IMR-90 (cell line): Measurements from ENCODE around the gene RAC3. TPM values are rescaled to one million over a fixed set of nuclear protein-coding genes. Genes with fewer than 3 reads are reported as not detected.
A peak's percentile ranks its signal among the peaks of the same experiment; 100 is the strongest.

Experiments
- ATAC-seq: fragments of 200-7000 bp; cut with Tn5 transposase; 2 replicates; pipeline ENCODE4 v1.9.1; 2020; ENCODE audit warnings: low read depth, mild to moderate bottlenecking, moderate library complexity
- BruUV-seq: library from RNA; stranded (reverse); fragments of 400-500 nt; replicated peaks from 2 replicates; lab custom pipeline; 2021; lab: Mats Ljungman, UMichigan
- CTCF ChIA-PET: fragments of 300-600 bp; formaldehyde crosslinking; extraction: SDS; loops from one replicate; lab custom pipeline; 2021; ENCODE audit warnings: antibody characterized with exemption; lab: Yijun Ruan, JAX
- POLR2A ChIA-PET: fragments of 300-600 bp; sonication (Branson Sonifier 250); formaldehyde crosslinking; loops from one replicate; lab custom pipeline; 2022; ENCODE audit warnings: antibody characterized with exemption; ENCODE audit not compliant: unreplicated experiment; lab: Charles Lee
- DNase-seq: peaks from one replicate; pipeline ENCODE4 v3.0.0; 2013
- H2AFZ ChIP-seq: replicated peaks from 2 replicates; pipeline ENCODE3; 2013; ENCODE audit warnings: low read length, mild to moderate bottlenecking; ENCODE audit not compliant: poor library complexity
- H2AK5ac ChIP-seq: 2 replicates; pipeline ENCODE4 v1.6.1; 2013; ENCODE audit warnings: low read depth, low read length, inconsistent platforms
- H2AK9ac ChIP-seq: replicated peaks from 2 replicates; pipeline ENCODE3; 2013; ENCODE audit warnings: mild to moderate bottlenecking, low read depth, low read length, moderate library complexity; ENCODE audit not compliant: poor library complexity
- H2BK120ac ChIP-seq: 2 replicates; pipeline ENCODE4 v1.6.1; 2013; ENCODE audit warnings: low read depth, low read length, inconsistent platforms
- H2BK15ac ChIP-seq: 3 replicates; pipeline ENCODE4 v1.6.1; 2013; ENCODE audit warnings: low read depth, low read length, inconsistent platforms
- H2BK20ac ChIP-seq: 2 replicates; pipeline ENCODE4 v1.6.1; 2013; ENCODE audit warnings: low read depth, mild to moderate bottlenecking, inconsistent platforms, low read length, moderate library complexity
- H2BK5ac ChIP-seq: 2 replicates; pipeline ENCODE4 v1.6.1; 2013; ENCODE audit warnings: mild to moderate bottlenecking, low read depth, low read length, inconsistent platforms; ENCODE audit not compliant: poor library complexity, severe bottlenecking
- H3K14ac ChIP-seq: replicated peaks from 2 replicates; pipeline ENCODE4 v1.6.1; 2013; ENCODE audit warnings: low read depth, low read length, inconsistent platforms
- H3K18ac ChIP-seq: 2 replicates; pipeline ENCODE4 v1.6.1; 2013; ENCODE audit warnings: low read depth, low read length, control low read depth
- H3K23ac ChIP-seq: 2 replicates; pipeline ENCODE4 v1.6.1; 2013; ENCODE audit warnings: low read depth, low read length, inconsistent platforms
- H3K27ac ChIP-seq: 2 replicates; pipeline ENCODE4 v1.5.1; 2013; ENCODE audit warnings: mild to moderate bottlenecking, control low read depth, low read length; ENCODE audit not compliant: insufficient read depth
- H3K27me3 ChIP-seq: 2 replicates; pipeline ENCODE4 v1.6.1; 2013; ENCODE audit warnings: low read length; ENCODE audit not compliant: control insufficient read depth, insufficient read depth
- H3K36me3 ChIP-seq: 2 replicates; pipeline ENCODE4 v1.6.1; 2013; ENCODE audit warnings: low read length, mixed read lengths; ENCODE audit not compliant: control insufficient read depth, insufficient read depth
- H3K4ac ChIP-seq: 2 replicates; pipeline ENCODE4 v1.6.1; 2013; ENCODE audit warnings: low read depth, low read length, inconsistent platforms
- H3K4me1 ChIP-seq: 2 replicates; pipeline ENCODE4 v1.6.1; 2013; ENCODE audit warnings: low read length, mixed read lengths; ENCODE audit not compliant: control insufficient read depth, insufficient read depth
- H3K4me2 ChIP-seq: 2 replicates; pipeline ENCODE4 v1.6.1; 2013; ENCODE audit warnings: low read depth, mild to moderate bottlenecking, control low read depth, low read length, moderate library complexity
- H3K4me3 ChIP-seq: 2 replicates; pipeline ENCODE4 v1.5.1; 2013; ENCODE audit warnings: low read depth, mild to moderate bottlenecking, control low read depth, low read length, moderate library complexity; ENCODE audit not compliant: insufficient read depth
- H3K56ac ChIP-seq: 2 replicates; pipeline ENCODE4 v1.6.1; 2013; ENCODE audit warnings: low read length, inconsistent platforms; ENCODE audit not compliant: insufficient read depth; ENCODE audit errors: extremely low read depth
- H3K79me1 ChIP-seq, 2 experiments: 2 replicates each; pipeline ENCODE4 v1.6.1; 2013; ENCODE audit warnings: low read length in 2 of 2, inconsistent platforms in 1 of 2, low read depth in 1 of 2
- H3K9ac ChIP-seq: 2 replicates; pipeline ENCODE4 v1.6.1; 2013; ENCODE audit warnings: low read depth, low read length, control low read depth
- H3K9me1 ChIP-seq: 2 replicates; pipeline ENCODE4 v1.6.1; 2013; ENCODE audit warnings: low read length, inconsistent platforms; ENCODE audit not compliant: insufficient read depth
- H3K9me3 ChIP-seq: 2 replicates; pipeline ENCODE4 v1.6.1; 2013; ENCODE audit warnings: low read length; ENCODE audit not compliant: control insufficient read depth, insufficient read depth
- H4K20me1 ChIP-seq: 2 replicates; pipeline ENCODE4 v1.6.1; 2013; ENCODE audit warnings: low read length, inconsistent platforms; ENCODE audit not compliant: insufficient read depth
- H4K5ac ChIP-seq: 2 replicates; pipeline ENCODE4 v1.6.1; 2013; ENCODE audit warnings: mild to moderate bottlenecking, low read depth, low read length, control low read depth
- H4K8ac ChIP-seq, 2 experiments: 2 replicates each; pipeline ENCODE4 v1.6.1; 2013; ENCODE audit warnings: low read depth in 2 of 2, low read length in 2 of 2, control low read depth in 1 of 2, inconsistent platforms in 1 of 2
- H4K91ac ChIP-seq: 2 replicates; pipeline ENCODE4 v1.6.1; 2013; ENCODE audit warnings: low read depth, low read length, inconsistent platforms; ENCODE audit not compliant: insufficient read depth
- BHLHE40 ChIP-seq: fragments of 150-350 bp; IDR thresholded peaks from 2 replicates; pipeline ENCODE4 v1.6.1; 2016; ENCODE audit warnings: mild to moderate bottlenecking, low read depth, low read length
- ELK1 ChIP-seq: fragments of 150-350 bp; IDR thresholded peaks from 2 replicates; pipeline ENCODE4 v1.6.1; 2016; ENCODE audit warnings: low read depth, mild to moderate bottlenecking, low read length, moderate library complexity, borderline replicate concordance
- FOS ChIP-seq: fragments of 150-350 bp; IDR thresholded peaks from 2 replicates; pipeline ENCODE4 v1.6.1; 2016; ENCODE audit warnings: low read depth, low read length
- MAFK ChIP-seq: IDR thresholded peaks from 2 replicates; pipeline ENCODE4 v1.6.1; 2012; ENCODE audit warnings: low read depth, low read length, improper control_type of control experiment
- MAZ ChIP-seq: IDR thresholded peaks from 2 replicates; pipeline ENCODE4 v1.6.1; 2012; ENCODE audit warnings: low read depth, mild to moderate bottlenecking, low read length, improper control_type of control experiment, moderate library complexity, borderline replicate concordance
- MXI1 ChIP-seq: IDR thresholded peaks from 2 replicates; pipeline ENCODE4 v1.6.1; 2012; ENCODE audit warnings: low read depth, mild to moderate bottlenecking, low read length, moderate library complexity, borderline replicate concordance
- NFE2L2 ChIP-seq: fragments of 150-350 bp; IDR thresholded peaks from 2 replicates; pipeline ENCODE4 v1.6.1; 2016; ENCODE audit warnings: low read depth, mild to moderate bottlenecking, low read length
- POLR2A ChIP-seq: IDR thresholded peaks from 2 replicates; pipeline ENCODE4 v1.6.1; 2012; ENCODE audit warnings: mild to moderate bottlenecking, low read depth, low read length
- RAD21 ChIP-seq: IDR thresholded peaks from 2 replicates; pipeline ENCODE4 v1.6.1; 2012; ENCODE audit warnings: low read length, improper control_type of control experiment
- RCOR1 ChIP-seq: IDR thresholded peaks from 2 replicates; pipeline ENCODE4 v1.6.1; 2012; ENCODE audit warnings: mild to moderate bottlenecking, low read length, improper control_type of control experiment; ENCODE audit not compliant: insufficient replicate concordance
- RFX5 ChIP-seq: IDR thresholded peaks from 2 replicates; pipeline ENCODE4 v1.8.0; 2012; ENCODE audit warnings: low read depth, mild to moderate bottlenecking, low read length, moderate library complexity
- SMC3 ChIP-seq: fragments of 150-350 bp; IDR thresholded peaks from 2 replicates; pipeline ENCODE4 v1.6.1; 2016; ENCODE audit warnings: low read depth, mild to moderate bottlenecking, antibody characterized with exemption, low read length, moderate library complexity
- WGBS, 2 experiments: methylation state at CpG; one replicate each; pipeline versions ENCODE4 v1.1.5 to v1.1.7; 2013; ENCODE audit warnings: missing lambda C conversion rate in 2 of 2; ENCODE audit not compliant: insufficient read length in 1 of 2; ENCODE audit errors: extremely low coverage in 2 of 2; 5-methylcytosine and 5-hydroxymethylcytosine counted together
- dilution Hi-C: fragments of 300-500 bp; cut with HindIII; formaldehyde crosslinking; loops from one replicate; pipeline ENCODE4 v1.14.3; 2018; ENCODE audit warnings: low sequenced_read_pairs; ENCODE audit not compliant: unreplicated experiment
- in situ Hi-C: fragments of 300-500 bp; cut with MboI; formaldehyde crosslinking; loops from 3 replicates; pipeline ENCODE4 v1.14.3; 2019; ENCODE audit warnings: low sequenced_read_pairs, inconsistent platforms, mixed read lengths
- intact Hi-C: fragments of 100-400 bp; cut with micrococcal nuclease; formaldehyde crosslinking; loops from 2 replicates; pipeline ENCODE4 v1.10.0; 2022
- polyA plus RNA-seq, 3 experiments: library from polyadenylated mRNA; depleted of rRNA; stranded (reverse); fragments of >200 nt; gene quantifications; 2 replicates each; pipeline ENCODE4 v1.2.3, GENCODE V29; 2012; ENCODE audit warnings: low replicate concordance in 1 of 3
- total RNA-seq: library from RNA; depleted of rRNA; stranded (reverse); fragments of >200 nt; gene quantifications from 2 replicates; pipeline ENCODE4 v1.2.3, GENCODE V29; 2012
- TF ChIP-seq, protein P1 (sequence below): fragments of 150-350 bp; IDR thresholded peaks from 2 replicates; pipeline ENCODE4 v1.6.1; 2017; ENCODE audit warnings: mild to moderate bottlenecking, antibody characterized with exemption, low read length, low read depth
- TF ChIP-seq, protein P2 (sequence below): conservative IDR thresholded peaks from 2 replicates; pipeline ENCODE4 v1.5.1; 2012; ENCODE audit warnings: mild to moderate bottlenecking, low read depth, low read length, improper control_type of control experiment

The RAC3 gene
- total and polyA plus RNA-seq, 2 of the 4 experiments (the other 2 are of a cell fraction), result 5.7 to 23.4 TPM

DNA sequence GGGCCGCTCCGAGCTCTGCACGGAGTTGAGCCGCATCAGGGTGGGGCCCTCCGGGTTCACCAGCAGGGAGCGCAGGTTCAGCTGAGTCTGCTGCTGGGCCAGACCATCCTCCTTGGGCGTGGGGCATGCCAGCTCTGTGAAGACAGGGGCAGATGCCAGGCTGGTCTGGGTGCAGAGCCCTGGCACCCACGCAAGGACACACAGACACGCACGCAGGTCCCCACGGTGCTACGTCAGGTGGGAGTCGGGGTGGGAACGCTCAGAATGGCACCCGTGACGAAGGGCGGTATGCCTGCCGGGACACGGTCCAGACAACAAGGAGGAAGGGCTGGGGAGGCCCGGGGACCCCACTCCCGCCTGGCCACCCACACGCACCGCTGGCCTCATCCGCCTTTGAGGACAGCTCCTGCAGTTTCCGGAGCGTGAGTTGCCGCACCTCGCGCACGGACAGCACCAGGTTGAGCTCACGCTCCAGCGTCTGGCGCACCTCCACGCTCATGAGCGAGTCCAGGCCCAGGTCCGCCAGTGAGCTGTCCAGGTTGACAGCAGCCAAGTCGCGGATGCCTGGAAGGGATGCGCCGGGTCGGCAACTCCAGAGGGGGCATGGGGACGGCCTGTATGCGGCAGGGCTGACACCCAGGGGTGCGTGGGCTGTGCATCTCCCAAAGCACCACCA lies 49.4 kb downstream of the RAC3 start:
- no peak overlapping the region for H4K8ac ChIP-seq
- H3K4ac ChIP-seq, result no peak overlapping the region
- no peaks in the 10 kb centered on the region for H3K4me1 ChIP-seq
- H2BK5ac ChIP-seq, result no peak overlapping the region
- dilution Hi-C loops, result no loop called here
- BruUV-seq, result no TSS peak
- peak overlapping the region; percentile 21 for H2AFZ ChIP-seq
- no peak overlapping the region for H3K56ac ChIP-seq
- no peak overlapping the region for H3K4me3 ChIP-seq
- no peak overlapping the region for H2AK5ac ChIP-seq
- no peak overlapping the region for H3K23ac ChIP-seq
- DNase-seq (no peak), ATAC-seq (no peak)
- no peak overlapping the region for H2BK120ac ChIP-seq
- H4K5ac ChIP-seq, result no peak overlapping the region
- no peak overlapping the region for H3K14ac ChIP-seq
- no peaks in the 10 kb centered on the region for H3K79me1 ChIP-seq
- peaks cover 68% of the 10 kb centered on the region for H3K36me3 ChIP-seq
- no peak overlapping the region for H2BK20ac ChIP-seq
- TF ChIP-seq RFX5 (no peak), POLR2A (no peak), MAZ (no peak), RAD21 (no peak), RCOR1 (no peak), SMC3 (no peak), FOS (no peak), MAFK (no peak), BHLHE40 (no peak), MXI1 (no peak), ELK1 (no peak), NFE2L2 (no peak)
- TF ChIP-seq, protein P1, sequence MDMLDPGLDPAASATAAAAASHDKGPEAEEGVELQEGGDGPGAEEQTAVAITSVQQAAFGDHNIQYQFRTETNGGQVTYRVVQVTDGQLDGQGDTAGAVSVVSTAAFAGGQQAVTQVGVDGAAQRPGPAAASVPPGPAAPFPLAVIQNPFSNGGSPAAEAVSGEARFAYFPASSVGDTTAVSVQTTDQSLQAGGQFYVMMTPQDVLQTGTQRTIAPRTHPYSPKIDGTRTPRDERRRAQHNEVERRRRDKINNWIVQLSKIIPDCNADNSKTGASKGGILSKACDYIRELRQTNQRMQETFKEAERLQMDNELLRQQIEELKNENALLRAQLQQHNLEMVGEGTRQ, result no peak
- TF ChIP-seq, protein P2, sequence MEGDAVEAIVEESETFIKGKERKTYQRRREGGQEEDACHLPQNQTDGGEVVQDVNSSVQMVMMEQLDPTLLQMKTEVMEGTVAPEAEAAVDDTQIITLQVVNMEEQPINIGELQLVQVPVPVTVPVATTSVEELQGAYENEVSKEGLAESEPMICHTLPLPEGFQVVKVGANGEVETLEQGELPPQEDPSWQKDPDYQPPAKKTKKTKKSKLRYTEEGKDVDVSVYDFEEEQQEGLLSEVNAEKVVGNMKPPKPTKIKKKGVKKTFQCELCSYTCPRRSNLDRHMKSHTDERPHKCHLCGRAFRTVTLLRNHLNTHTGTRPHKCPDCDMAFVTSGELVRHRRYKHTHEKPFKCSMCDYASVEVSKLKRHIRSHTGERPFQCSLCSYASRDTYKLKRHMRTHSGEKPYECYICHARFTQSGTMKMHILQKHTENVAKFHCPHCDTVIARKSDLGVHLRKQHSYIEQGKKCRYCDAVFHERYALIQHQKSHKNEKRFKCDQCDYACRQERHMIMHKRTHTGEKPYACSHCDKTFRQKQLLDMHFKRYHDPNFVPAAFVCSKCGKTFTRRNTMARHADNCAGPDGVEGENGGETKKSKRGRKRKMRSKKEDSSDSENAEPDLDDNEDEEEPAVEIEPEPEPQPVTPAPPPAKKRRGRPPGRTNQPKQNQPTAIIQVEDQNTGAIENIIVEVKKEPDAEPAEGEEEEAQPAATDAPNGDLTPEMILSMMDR, result no peak
- H4K91ac ChIP-seq, result no peak overlapping the region
- H2BK15ac ChIP-seq, result no peak overlapping the region
- no peaks in the 10 kb centered on the region for H3K27me3 ChIP-seq
- in situ Hi-C loops, result no loop called here
- H3K9ac ChIP-seq, result no peak overlapping the region
- no peaks in the 10 kb centered on the region for H3K9me1 ChIP-seq
- H3K4me2 ChIP-seq, result no peak overlapping the region
- intact Hi-C loops, result no loop called here
- H3K18ac ChIP-seq, result no peak overlapping the region
- POLR2A ChIA-PET, result no interaction called here
- H3K27ac ChIP-seq, result no peak overlapping the region
- H4K20me1 ChIP-seq, result no peaks in the 10 kb centered on the region; the same call in 1 of the 2 replicates
- H2AK9ac ChIP-seq, result no peak overlapping the region
- CTCF ChIA-PET, result no interaction called here
- H3K9me3 ChIP-seq, result no peaks in the 10 kb centered on the region
- 95% methylated on average over 33 of the region's 44 CpGs; no CpG with 5 or more reads in 1 of the 2 experiments for WGBS, 2 experiments
